Psoas muscle (tissue), 8 donors: ENCODE results near the gene FBXW4. TPM values are rescaled to one million over a fixed set of nuclear protein-coding genes. Genes with fewer than 3 reads are reported as not detected.

Experiments used
- ATAC-seq, 4 donors: fragments of 200-7000 bp; cut with Tn5 transposase; one replicate each; pipeline ENCODE4 v1.9.1; 2020; ENCODE audit warnings: moderate library complexity in 3 of 4, mild to moderate bottlenecking in 2 of 4
- DNase-seq, 2 donors: peaks; one replicate each; pipeline ENCODE4 v3.0.0-alpha.2; 2020
- H3K27ac ChIP-seq: fragments of 200-600 bp; one replicate; pipeline ENCODE4 v1.8.0; 2022
- H3K27me3 ChIP-seq, 3 donors: fragments of 200-600 bp in 1 of 3; one replicate each; pipeline versions ENCODE4 v1.6.1 to v1.8.0; 2013 to 2022; ENCODE audit warnings: low read length in 2 of 3, mild to moderate bottlenecking in 2 of 3, moderate library complexity in 1 of 3; ENCODE audit not compliant: insufficient read depth in 3 of 3
- H3K36me3 ChIP-seq, 2 donors: fragments of 200-600 bp in 1 of 2; one replicate each; pipeline versions ENCODE4 v1.6.1 to v1.8.0; 2013 to 2022; ENCODE audit warnings: low read depth in 1 of 2, mild to moderate bottlenecking in 1 of 2, moderate library complexity in 1 of 2; ENCODE audit not compliant: insufficient read depth in 1 of 2
- H3K4me1 ChIP-seq: fragments of 200-600 bp; one replicate; pipeline ENCODE4 v1.8.0; 2022
- H3K4me3 ChIP-seq: fragments of 200-600 bp; one replicate; pipeline ENCODE4 v1.8.0; 2022; ENCODE audit warnings: mild to moderate bottlenecking
- H3K9me3 ChIP-seq: fragments of 200-600 bp; one replicate; pipeline ENCODE4 v1.8.0; 2022
- WGBS, 3 donors: extraction: QIAGEN DNeasy Blood & Tissue Kit; methylation state at CpG; one replicate each; pipeline versions ENCODE4 v1.1.6 to v1.1.7; 2013; 5-methylcytosine and 5-hydroxymethylcytosine counted together
- intact Hi-C, 2 donors: fragments of 100-400 bp; cut with DNase I; formaldehyde crosslinking; loops; one replicate each; pipeline versions ENCODE4 v1.11.0 to v1.14.2; 2022
- polyA plus RNA-seq, 3 donors: library from polyadenylated mRNA; stranded (reverse); fragments of 200-250 nt; gene quantifications; one replicate each; pipeline ENCODE4 v1.2.3, GENCODE V29; 2013
- total RNA-seq, 4 donors: library from RNA; stranded (reverse); fragmentation: NEBNext Ultra II Directional in 2 of 4; extraction: Animal tissue kit (Norgen Biotek cat#: 25700) in 2 of 4; gene quantifications; one replicate each; pipeline versions ENCODE4 v1.2.1 to v1.2.4, GENCODE V29; 2021 to 2023
- TF ChIP-seq, protein P1 (sequence below): fragments of 200-600 bp; IDR thresholded peaks from one replicate; pipeline ENCODE4 v1.8.0; 2022; ENCODE audit warnings: antibody characterized with exemption
- donor health status: healthy with polysubstance abuse.
- donor health status: DM: no; HTN: no; CAD: no; lungs with moderate emphysema.
- donor health status: Bipolar disorder and iron deficiency.
- donor health status: healthy.
- donor health status: DM: yes; HTN: yes; CAD: no.
- donor health status: DM: no; HTN: no; CAD: no.
- donor health status: DM: no; HTN: no; CAD: no.
- donor health status: DM: yes; HTN: yes; CAD: no.

Gene FBXW4
- total and polyA plus RNA-seq, 7 donors: 15.5 to 100 (median 69.0) TPM

DNA sequence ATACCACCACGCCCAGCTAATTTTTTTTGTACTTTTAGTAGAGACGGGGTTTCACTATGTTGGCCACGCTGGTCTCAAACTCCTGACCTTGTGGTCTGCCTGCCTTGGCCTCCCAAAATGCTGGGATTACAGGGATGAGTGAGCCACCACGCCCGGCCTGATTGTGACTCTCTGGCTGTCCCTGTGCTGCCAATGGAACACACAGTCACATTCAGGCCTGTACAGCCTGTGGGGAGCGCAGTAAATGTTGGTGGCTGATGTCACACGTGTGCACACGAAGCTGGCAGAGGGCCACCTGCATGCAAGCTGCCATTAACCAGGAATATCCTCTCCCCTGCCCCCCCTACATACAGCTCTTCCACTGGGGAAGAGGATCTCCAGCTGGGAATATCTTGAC lies 129.0 kb downstream of the FBXW4 start:
- Histone ChIP-seq H3K4me3 (no peak overlapping the region), H3K27me3 (peaks cover 0 to 50% (median 13%) of the 10 kb centered on the region in 3 donors), H3K27ac (no peak overlapping the region), H3K9me3 (no peaks in the 10 kb centered on the region), H3K36me3 (no peaks in the 10 kb centered on the region), H3K4me1 (no peaks in the 10 kb centered on the region)
- 67 to 71% (median 70%) methylated on average over 8 of the region's 8 CpGs for WGBS, 3 donors
- ATAC-seq (no peak), DNase-seq (peak in 1 of 2 donors; percentile 19)
- intact Hi-C loops: no loop called here
- TF ChIP-seq, protein P1, sequence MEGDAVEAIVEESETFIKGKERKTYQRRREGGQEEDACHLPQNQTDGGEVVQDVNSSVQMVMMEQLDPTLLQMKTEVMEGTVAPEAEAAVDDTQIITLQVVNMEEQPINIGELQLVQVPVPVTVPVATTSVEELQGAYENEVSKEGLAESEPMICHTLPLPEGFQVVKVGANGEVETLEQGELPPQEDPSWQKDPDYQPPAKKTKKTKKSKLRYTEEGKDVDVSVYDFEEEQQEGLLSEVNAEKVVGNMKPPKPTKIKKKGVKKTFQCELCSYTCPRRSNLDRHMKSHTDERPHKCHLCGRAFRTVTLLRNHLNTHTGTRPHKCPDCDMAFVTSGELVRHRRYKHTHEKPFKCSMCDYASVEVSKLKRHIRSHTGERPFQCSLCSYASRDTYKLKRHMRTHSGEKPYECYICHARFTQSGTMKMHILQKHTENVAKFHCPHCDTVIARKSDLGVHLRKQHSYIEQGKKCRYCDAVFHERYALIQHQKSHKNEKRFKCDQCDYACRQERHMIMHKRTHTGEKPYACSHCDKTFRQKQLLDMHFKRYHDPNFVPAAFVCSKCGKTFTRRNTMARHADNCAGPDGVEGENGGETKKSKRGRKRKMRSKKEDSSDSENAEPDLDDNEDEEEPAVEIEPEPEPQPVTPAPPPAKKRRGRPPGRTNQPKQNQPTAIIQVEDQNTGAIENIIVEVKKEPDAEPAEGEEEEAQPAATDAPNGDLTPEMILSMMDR: no peak

DNA sequence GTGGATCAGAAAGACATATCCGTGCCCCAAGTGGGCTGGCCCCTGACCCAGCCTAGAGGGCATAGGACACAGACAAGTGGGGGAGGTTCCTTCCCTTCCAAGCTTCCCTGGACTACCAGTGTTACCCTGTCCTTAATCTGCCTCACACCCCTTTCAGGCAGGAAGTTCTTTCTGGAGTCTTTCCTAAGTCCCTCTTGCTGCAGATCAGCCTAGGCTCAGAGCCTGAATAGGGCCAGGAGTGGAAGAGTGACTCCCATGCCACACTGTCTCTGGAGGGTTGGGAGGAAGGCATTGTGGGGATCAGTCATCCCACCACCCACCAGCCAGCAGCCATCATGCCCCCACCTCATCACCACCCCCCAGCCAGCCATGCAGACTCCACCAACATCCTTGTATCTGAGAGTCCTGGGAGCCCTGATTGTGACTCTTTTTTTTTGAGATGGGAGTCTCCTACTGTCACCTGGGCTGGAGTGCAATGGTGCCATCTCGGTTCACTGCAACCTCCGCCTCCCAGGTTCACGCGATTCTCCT lies 129.5 kb downstream of the FBXW4 start:
- Histone ChIP-seq H3K9me3 (no peaks in the 10 kb centered on the region), H3K4me3 (no peak overlapping the region), H3K27me3 (peaks cover 0 to 50% (median 13%) of the 10 kb centered on the region in 3 donors), H3K27ac (no peak overlapping the region), H3K4me1 (no peaks in the 10 kb centered on the region), H3K36me3 (no peaks in the 10 kb centered on the region)
- TF ChIP-seq, protein P1: no peak
- intact Hi-C loops: no loop called here
- ATAC-seq (no peak), DNase-seq (peak in 1 of 2 donors; percentile 12)
- 84 to 93% (median 86%) methylated on average over 5 of the region's 5 CpGs for WGBS, 3 donors

DNA sequence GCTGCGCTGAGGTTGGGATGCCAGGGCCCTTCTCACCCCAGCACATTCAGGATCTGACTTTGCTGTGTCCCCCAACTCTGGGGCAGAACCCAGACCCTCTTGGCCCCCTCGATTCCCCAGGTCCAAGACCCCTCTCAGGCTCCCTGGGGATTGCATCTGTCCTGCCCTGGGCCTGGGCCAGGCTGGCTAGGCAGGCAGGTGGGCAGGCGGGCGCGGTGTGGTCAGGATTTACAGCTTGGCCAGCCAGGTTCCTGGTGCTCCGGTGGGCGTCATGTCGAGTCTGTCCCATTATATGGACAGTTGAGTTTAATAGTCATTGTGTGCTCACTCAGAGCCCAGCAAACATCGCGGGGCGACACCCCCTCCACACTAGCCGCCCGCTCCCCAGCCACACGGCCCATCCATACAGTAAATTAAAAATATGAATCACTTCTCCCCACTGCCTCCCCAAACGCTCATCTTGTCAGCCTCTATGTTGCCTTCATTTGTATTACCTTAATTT lies 130.4 kb downstream of the FBXW4 start:
- Histone ChIP-seq H3K27ac (no peak overlapping the region), H3K4me3 (no peak overlapping the region), H3K9me3 (no peaks in the 10 kb centered on the region), H3K27me3 (peaks cover 0 to 44% (median 12%) of the 10 kb centered on the region in 3 donors), H3K4me1 (no peaks in the 10 kb centered on the region), H3K36me3 (no peaks in the 10 kb centered on the region)
- DNase-seq: peak in 1 of 2 donors; percentile 48
- TF ChIP-seq, protein P1: no peak
- intact Hi-C loops: no loop called here
- 82 to 87% (median 83%) methylated on average over 15 of the region's 15 CpGs for WGBS, 3 donors
- no peak for ATAC-seq

DNA sequence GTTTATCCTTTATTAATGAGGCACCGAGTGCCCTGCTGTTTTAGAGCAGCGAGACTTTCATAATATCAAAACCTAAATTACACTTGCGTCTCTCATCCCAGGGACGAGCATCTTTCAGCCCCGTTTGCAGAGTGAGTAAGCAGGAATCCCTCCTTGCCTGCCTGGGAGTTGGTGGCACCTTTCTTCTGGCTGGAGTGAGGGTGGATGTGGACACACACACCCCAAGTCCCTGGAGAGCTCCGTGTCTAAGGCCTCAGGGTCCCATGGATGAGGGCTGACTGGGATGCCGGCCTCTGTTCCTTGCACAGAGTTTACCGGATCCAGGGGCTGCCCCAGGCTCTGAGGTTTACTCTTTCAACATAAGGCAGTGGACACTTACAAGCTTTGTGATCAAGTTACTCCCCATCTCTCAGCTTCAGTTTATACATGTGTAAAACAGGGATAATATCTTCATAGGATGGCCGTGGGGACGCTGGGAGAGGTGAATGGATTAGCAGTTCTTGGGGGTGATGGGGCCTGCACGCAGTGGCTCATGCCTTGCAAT lies 131.4 kb downstream of the FBXW4 start:
- intact Hi-C loops: no loop called here
- ATAC-seq: no peak

More for the DNA sequence above, 131.4 kb downstream of the FBXW4 start:
- TF ChIP-seq, protein P1: no peak
- Histone ChIP-seq H3K27ac (no peak overlapping the region), H3K36me3 (no peaks in the 10 kb centered on the region), H3K4me3 (no peak overlapping the region), H3K4me1 (no peaks in the 10 kb centered on the region), H3K9me3 (no peaks in the 10 kb centered on the region), H3K27me3 (peaks cover 0 to 35% (median 10%) of the 10 kb centered on the region in 3 donors)
- DNase-seq: peak in 1 of 2 donors; percentile 27
- WGBS, 3 donors: 56 to 63% (median 59%) methylated on average over 11 of the region's 11 CpGs
